ENCODE results near the gene ABCG4.
"Not testable (repeated sequence)": the region's sequence is repeated elsewhere in the genome, so short reads cannot be mapped to it uniquely, and the experiment has no call there.

ABCG4 gene

DNA sequence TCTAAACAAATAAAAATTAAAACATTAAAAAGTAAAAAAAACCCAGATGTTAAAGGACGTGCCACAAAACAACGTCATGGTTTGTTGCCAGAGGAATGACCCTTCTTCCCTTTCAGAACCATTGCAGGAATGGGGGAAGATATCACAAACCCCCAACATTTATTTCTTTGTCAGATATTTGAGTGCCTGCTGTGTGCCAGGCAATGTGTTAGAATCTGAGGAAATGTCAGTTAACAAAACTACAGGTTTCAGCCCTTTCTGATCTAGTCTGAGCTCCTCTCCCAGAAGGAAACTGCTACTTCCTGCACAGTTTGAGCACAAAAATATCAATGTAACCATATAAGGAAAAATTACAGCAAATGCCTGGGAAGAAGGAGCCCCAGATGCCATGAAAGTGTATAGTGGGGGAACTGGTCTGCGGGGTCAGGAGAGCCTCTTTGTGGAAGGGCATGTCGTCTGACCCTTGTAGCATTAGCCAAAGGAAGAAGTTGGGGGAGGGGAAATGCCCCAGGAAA, 29.4 kb downstream of the ABCG4 start:
- Histone ChIP-seq H3K36me3 (ENCODE audit: control insufficient read depth in 4 of 4, insufficient read depth in 4 of 4, low read length in 3 of 4) (peaks cover 2 to 50% (median 17%) of the 10 kb centered on the region in 4 experiments), H3K27me3 (replicated peaks in 2 of 5; ENCODE audit: control insufficient read depth in 4 of 5, insufficient read depth in 5 of 5, low read length in 4 of 5) (no peaks in the 10 kb centered on the region), H3K27ac (ENCODE audit: insufficient read depth in 1 of 2, low read depth in 1 of 2, low read length in 2 of 2, poor library complexity in 1 of 2, severe bottlenecking in 2 of 2) (no peak overlapping the region), H3K4me3 (ENCODE audit: control insufficient read depth in 1 of 7, extremely low read depth in 1 of 7, insufficient read depth in 4 of 7, low read depth in 2 of 7, low read length in 6 of 7) (no peak overlapping the region), H3K4me1 (ENCODE audit: control extremely low read depth in 1 of 4, control insufficient read depth in 4 of 4, insufficient read depth in 4 of 4, low read length in 3 of 4) (peaks cover 4 to 17% (median 11%) of the 10 kb centered on the region in 4 experiments), H3K9me3 (ENCODE audit: control extremely low read depth in 1 of 5, control insufficient read depth in 4 of 5, insufficient read depth in 2 of 5, low read depth in 1 of 5, low read length in 4 of 5) (no peaks in the 10 kb centered on the region)
- POLR2A ChIA-PET = interaction anchor here (1.0 kb wide), 1 partner anchor 9 kb away, joined by 3 read pairs; no protein-coding TSS in a partner anchor
- WGBS (ENCODE audit: insufficient coverage) = 0% methylated on average over 1 of the region's 4 CpGs
- DNase-seq = no peak
- CTCF ChIA-PET = interaction anchor here (1.1 to 2.2 kb wide), 3 partner anchors 10 to 18 kb away, joined by 3 to 6 read pairs (median 4); no protein-coding TSS in a partner anchor

DNA sequence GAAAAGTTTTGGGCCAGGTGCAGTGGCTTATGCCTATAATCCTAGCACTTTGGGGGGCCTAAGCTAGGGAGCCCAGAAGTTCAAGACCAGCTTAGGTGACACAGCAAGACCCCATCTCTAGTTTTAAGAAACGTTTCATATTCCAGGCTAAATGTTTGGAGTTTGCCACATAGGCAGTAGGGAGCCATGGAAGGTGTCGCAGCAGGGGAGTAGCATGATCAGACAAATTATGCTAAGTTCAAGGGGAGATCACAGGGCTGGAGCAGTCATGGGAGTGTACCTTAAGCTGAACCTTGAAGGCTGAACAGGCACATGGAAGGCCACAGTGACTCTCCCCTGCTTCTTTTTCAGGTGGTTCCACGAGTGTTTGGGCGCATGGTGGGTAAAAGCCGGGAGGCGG, 30.5 kb downstream of the ABCG4 start:
- CTCF ChIA-PET = interaction anchor here (0.8 to 2.2 kb wide), 4 partner anchors 9 to 53 kb away, joined by 4 to 6 read pairs (median 4); no protein-coding TSS in a partner anchor
- Histone ChIP-seq H3K4me3 (ENCODE audit: control insufficient read depth in 1 of 7, extremely low read depth in 1 of 7, insufficient read depth in 4 of 7, low read depth in 2 of 7, low read length in 6 of 7) (no peak overlapping the region), H3K4me1 (ENCODE audit: control extremely low read depth in 1 of 4, control insufficient read depth in 4 of 4, insufficient read depth in 4 of 4, low read length in 3 of 4) (peaks cover 4 to 17% (median 11%) of the 10 kb centered on the region in 4 experiments), H3K27me3 (replicated peaks in 2 of 5; ENCODE audit: control insufficient read depth in 4 of 5, insufficient read depth in 5 of 5, low read length in 4 of 5) (no peaks in the 10 kb centered on the region), H3K27ac (ENCODE audit: insufficient read depth in 1 of 2, low read depth in 1 of 2, low read length in 2 of 2, poor library complexity in 1 of 2, severe bottlenecking in 2 of 2) (no peak overlapping the region), H3K9me3 (ENCODE audit: control extremely low read depth in 1 of 5, control insufficient read depth in 4 of 5, insufficient read depth in 2 of 5, low read depth in 1 of 5, low read length in 4 of 5) (no peaks in the 10 kb centered on the region), H3K36me3 (ENCODE audit: control insufficient read depth in 4 of 4, insufficient read depth in 4 of 4, low read length in 3 of 4) (peaks cover 4 to 44% (median 14%) of the 10 kb centered on the region in 4 experiments)
- POLR2A ChIA-PET = no interaction called here
- 97% methylated on average over 6 of the region's 6 CpGs for WGBS (ENCODE audit: insufficient coverage)
- DNase-seq = no peak

- peaks cover 4 to 17% (median 11%) of the 10 kb centered on the region in 4 experiments for H3K4me1 ChIP-seq (ENCODE audit: control extremely low read depth in 1 of 4, control insufficient read depth in 4 of 4, insufficient read depth in 4 of 4, low read length in 3 of 4)
- POLR2A ChIA-PET = no interaction called here
- WGBS (ENCODE audit: insufficient coverage) = 96% methylated on average over 8 of the region's 10 CpGs
- no peak for DNase-seq
- H3K4me3 ChIP-seq (ENCODE audit: control insufficient read depth in 1 of 7, extremely low read depth in 1 of 7, insufficient read depth in 4 of 7, low read depth in 2 of 7, low read length in 6 of 7) = no peak overlapping the region
- CTCF ChIA-PET = interaction anchor here (0.8 to 2.2 kb wide), 5 partner anchors 8 to 54 kb away, joined by 3 to 6 read pairs (median 4); no protein-coding TSS in a partner anchor
- H3K9me3 ChIP-seq (ENCODE audit: control extremely low read depth in 1 of 5, control insufficient read depth in 4 of 5, insufficient read depth in 2 of 5, low read depth in 1 of 5, low read length in 4 of 5) = no peaks in the 10 kb centered on the region
- no peaks in the 10 kb centered on the region for H3K27me3 ChIP-seq (replicated peaks in 2 of 5; ENCODE audit: control insufficient read depth in 4 of 5, insufficient read depth in 5 of 5, low read length in 4 of 5)
- H3K36me3 ChIP-seq (ENCODE audit: control insufficient read depth in 4 of 4, insufficient read depth in 4 of 4, low read length in 3 of 4) = peaks cover 4 to 38% (median 9%) of the 10 kb centered on the region in 4 experiments
- no peak overlapping the region for H3K27ac ChIP-seq (ENCODE audit: insufficient read depth in 1 of 2, low read depth in 1 of 2, low read length in 2 of 2, poor library complexity in 1 of 2, severe bottlenecking in 2 of 2)
Observed at GRCh38 chr11:119179983-119180382, 31.1 kb downstream of the ABCG4 start.

- Histone ChIP-seq H3K27ac (ENCODE audit: insufficient read depth in 1 of 2, low read depth in 1 of 2, low read length in 2 of 2, poor library complexity in 1 of 2, severe bottlenecking in 2 of 2) (no peak overlapping the region), H3K36me3 (ENCODE audit: control insufficient read depth in 4 of 4, insufficient read depth in 4 of 4, low read length in 3 of 4) (peaks cover 2 to 28% (median 8%) of the 10 kb centered on the region in 4 experiments), H3K4me1 (ENCODE audit: control extremely low read depth in 1 of 4, control insufficient read depth in 4 of 4, insufficient read depth in 4 of 4, low read length in 3 of 4) (peaks cover 4 to 12% (median 11%) of the 10 kb centered on the region in 4 experiments), H3K9me3 (ENCODE audit: control extremely low read depth in 1 of 5, control insufficient read depth in 4 of 5, insufficient read depth in 2 of 5, low read depth in 1 of 5, low read length in 4 of 5) (no peaks in the 10 kb centered on the region), H3K4me3 (ENCODE audit: control insufficient read depth in 1 of 7, extremely low read depth in 1 of 7, insufficient read depth in 4 of 7, low read depth in 2 of 7, low read length in 6 of 7) (no peak overlapping the region), H3K27me3 (replicated peaks in 2 of 5; ENCODE audit: control insufficient read depth in 4 of 5, insufficient read depth in 5 of 5, low read length in 4 of 5) (no peaks in the 10 kb centered on the region)
- ChIA-PET CTCF (interaction anchor here (0.7 to 1.6 kb wide), 6 partner anchors 11 to 55 kb away, joined by 3 to 4 read pairs (median 3); no protein-coding TSS in a partner anchor), POLR2A (no interaction called here)
- 93% methylated on average over 4 of the region's 6 CpGs for whole genome bisulfite sequencing (ENCODE audit: insufficient coverage)
- DNase-seq = no peak
Observed at GRCh38 chr11:119180729-119181676, 32.2 kb downstream of the ABCG4 start.

GRCh38 chr11:119181677-119182412, 33.0 kb downstream of the ABCG4 start:
- CTCF ChIA-PET = interaction anchor here (0.8 to 1.2 kb wide), 3 partner anchors 11 to 14 kb away, joined by 3 read pairs; no protein-coding TSS in a partner anchor
- over 99% methylated on average over 14 of the region's 17 CpGs for WGBS (ENCODE audit: insufficient coverage)
- Histone ChIP-seq H3K4me1 (ENCODE audit: control extremely low read depth in 1 of 4, control insufficient read depth in 4 of 4, insufficient read depth in 4 of 4, low read length in 3 of 4) (peaks cover 4 to 12% (median 11%) of the 10 kb centered on the region in 4 experiments), H3K27ac (ENCODE audit: insufficient read depth in 1 of 2, low read depth in 1 of 2, low read length in 2 of 2, poor library complexity in 1 of 2, severe bottlenecking in 2 of 2) (no peak overlapping the region), H3K27me3 (replicated peaks in 2 of 5; ENCODE audit: control insufficient read depth in 4 of 5, insufficient read depth in 5 of 5, low read length in 4 of 5) (no peaks in the 10 kb centered on the region), H3K36me3 (ENCODE audit: control insufficient read depth in 4 of 4, insufficient read depth in 4 of 4, low read length in 3 of 4) (peaks cover 2 to 28% (median 8%) of the 10 kb centered on the region in 4 experiments), H3K9me3 (ENCODE audit: control extremely low read depth in 1 of 5, control insufficient read depth in 4 of 5, insufficient read depth in 2 of 5, low read depth in 1 of 5, low read length in 4 of 5) (no peaks in the 10 kb centered on the region), H3K4me3 (ENCODE audit: control insufficient read depth in 1 of 7, extremely low read depth in 1 of 7, insufficient read depth in 4 of 7, low read depth in 2 of 7, low read length in 6 of 7) (no peak overlapping the region)
- DNase-seq = no peak
- POLR2A ChIA-PET = interaction anchor here (0.6 kb wide), 1 partner anchor 53 kb away, joined by 3 read pairs; no protein-coding TSS in a partner anchor

GRCh38 chr11:119184399-119184798, 35.5 kb downstream of the ABCG4 start:
- H3K4me1 ChIP-seq (ENCODE audit: control extremely low read depth in 1 of 4, control insufficient read depth in 4 of 4, insufficient read depth in 4 of 4, low read length in 3 of 4) = not testable (repeated sequence)

More at GRCh38 chr11:119184399-119184798, 35.5 kb downstream of the ABCG4 start:
- CTCF ChIA-PET = interaction anchor here (2.2 kb wide), 1 partner anchor 12 kb away, joined by 10 read pairs; no protein-coding TSS in a partner anchor
- H3K9me3 ChIP-seq (ENCODE audit: control extremely low read depth in 1 of 5, control insufficient read depth in 4 of 5, insufficient read depth in 2 of 5, low read depth in 1 of 5, low read length in 4 of 5); H3K27ac ChIP-seq (ENCODE audit: insufficient read depth in 1 of 2, low read depth in 1 of 2, low read length in 2 of 2, poor library complexity in 1 of 2, severe bottlenecking in 2 of 2); DNase-seq; H3K4me3 ChIP-seq (ENCODE audit: control insufficient read depth in 1 of 7, extremely low read depth in 1 of 7, insufficient read depth in 4 of 7, low read depth in 2 of 7, low read length in 6 of 7); H3K27me3 ChIP-seq (replicated peaks in 2 of 5; ENCODE audit: control insufficient read depth in 4 of 5, insufficient read depth in 5 of 5, low read length in 4 of 5); POLR2A ChIA-PET: not testable (repeated sequence)
- 97% methylated on average over 5 of the region's 9 CpGs for WGBS (ENCODE audit: insufficient coverage)
- peaks cover 2 to 28% (median 6%) of the 10 kb centered on the region in 4 experiments for H3K36me3 ChIP-seq (ENCODE audit: control insufficient read depth in 4 of 4, insufficient read depth in 4 of 4, low read length in 3 of 4)
